Smooth muscle cell (in vitro differentiated cells): Measurements from ENCODE around the gene ERICH6B. TPM values are rescaled to one million over a fixed set of nuclear protein-coding genes. Genes with fewer than 3 reads are reported as not detected.

ENCODE experiments used
- DNase-seq: peaks from one replicate; lab custom pipeline; 2025; ENCODE audit not compliant: unreplicated experiment; lab: John Stamatoyannopoulos, UW
- H2AFZ ChIP-seq: fragments of 200-600 bp; sonication (generic); 2 replicates; pipeline ENCODE4 v1.6.0; 2016; ENCODE audit warnings: antibody characterized with exemption, low read depth, mild to moderate bottlenecking
- H3F3A ChIP-seq: fragments of 200-600 bp; sonication (generic); 2 replicates; pipeline ENCODE4 v1.6.0; 2017; ENCODE audit warnings: antibody characterized with exemption, low read depth
- H3K27ac ChIP-seq: fragments of 200-600 bp; sonication (generic); 2 replicates; pipeline ENCODE4 v1.5.1; 2016; ENCODE audit warnings: low read depth, mild to moderate bottlenecking
- H3K27me3 ChIP-seq: fragments of 200-600 bp; sonication (generic); 2 replicates; pipeline ENCODE4 v1.6.1; 2016; ENCODE audit warnings: low read depth, mild to moderate bottlenecking
- H3K36me3 ChIP-seq: fragments of 200-600 bp; sonication (generic); 2 replicates; pipeline ENCODE4 v1.5.1; 2016; ENCODE audit warnings: low read depth
- H3K4me1 ChIP-seq: fragments of 200-600 bp; sonication (generic); 2 replicates; pipeline ENCODE4 v1.5.1; 2016; ENCODE audit warnings: low read depth
- H3K4me2 ChIP-seq: fragments of 200-600 bp; sonication (generic); 2 replicates; pipeline ENCODE4 v1.6.0; 2016; ENCODE audit warnings: mild to moderate bottlenecking
- H3K4me3 ChIP-seq: fragments of 200-600 bp; sonication (generic); 2 replicates; pipeline ENCODE4 v1.5.1; 2016; ENCODE audit warnings: mild to moderate bottlenecking
- H3K79me2 ChIP-seq: fragments of 200-600 bp; sonication (generic); 2 replicates; pipeline ENCODE4 v1.6.0; 2016; ENCODE audit warnings: low read depth, mild to moderate bottlenecking
- H3K9ac ChIP-seq: fragments of 200-600 bp; sonication (generic); 2 replicates; pipeline ENCODE4 v1.6.0; 2016; ENCODE audit warnings: low read depth
- H3K9me3 ChIP-seq: fragments of 200-600 bp; sonication (generic); replicated peaks from 2 replicates; pipeline ENCODE4 v1.5.1; 2016; ENCODE audit warnings: low read depth
- H4K20me1 ChIP-seq: fragments of 200-600 bp; sonication (generic); 2 replicates; pipeline ENCODE4 v1.6.0; 2016; ENCODE audit warnings: low read depth
- WGBS: methylation state at CpG from one replicate; pipeline ENCODE4 v1.1.7; 2016; ENCODE audit warnings: low lambda C conversion rate; 5-methylcytosine and 5-hydroxymethylcytosine counted together
- polyA plus RNA-seq: library from polyadenylated mRNA; unstranded; fragments of >200 nt; fragmentation: Nextera tagmentation; extraction: Ambion mirVana; gene quantifications from 2 replicates; pipeline ENCODE4 v1.2.1, GENCODE V29; 2016
- total RNA-seq: library from RNA; depleted of rRNA; stranded (reverse); fragments of >200 nt; gene quantifications from 2 replicates; pipeline ENCODE4 v1.2.3, GENCODE V29; 2014
- TF ChIP-seq, protein P1 (sequence below): fragments of 200-600 bp; sonication (generic); IDR thresholded peaks from 2 replicates; pipeline ENCODE4 v1.5.1; 2017; ENCODE audit warnings: borderline replicate concordance, mild to moderate bottlenecking, antibody characterized with exemption; ENCODE audit not compliant: insufficient read depth, poor library complexity, severe bottlenecking

Gene ERICH6B
- total and polyA plus RNA-seq, 2 experiments from 2014 or later = 0.33 TPM; not detected in 1

DNA sequence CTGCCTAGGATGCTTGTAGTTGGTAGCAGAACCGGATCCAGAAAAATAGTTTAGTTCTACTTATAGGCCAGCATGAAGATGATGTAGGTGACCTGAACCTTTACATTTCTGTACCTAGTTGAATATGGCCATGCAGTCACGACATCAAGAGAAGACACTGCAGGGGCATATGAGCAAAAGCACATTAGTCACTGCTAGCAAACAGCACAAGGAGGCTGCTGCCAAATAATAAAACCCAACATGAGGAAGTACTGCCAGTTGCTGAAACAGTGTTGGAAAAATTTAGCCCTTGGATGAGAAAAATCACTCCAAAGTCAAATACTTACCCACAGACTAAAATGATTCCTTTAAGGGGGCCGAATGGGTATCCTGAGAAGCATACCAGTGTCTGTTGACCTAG lies 20.8 kb downstream of the ERICH6B start:
- H3K4me3 ChIP-seq = no peak overlapping the region
- H3K4me1 ChIP-seq = no peaks in the 10 kb centered on the region
- H3K9ac ChIP-seq = no peak overlapping the region
- H3K9me3 ChIP-seq = no peaks in the 10 kb centered on the region
- no peak overlapping the region for H2AFZ ChIP-seq
- H3K27ac ChIP-seq = no peak overlapping the region
- TF ChIP-seq, protein P1, sequence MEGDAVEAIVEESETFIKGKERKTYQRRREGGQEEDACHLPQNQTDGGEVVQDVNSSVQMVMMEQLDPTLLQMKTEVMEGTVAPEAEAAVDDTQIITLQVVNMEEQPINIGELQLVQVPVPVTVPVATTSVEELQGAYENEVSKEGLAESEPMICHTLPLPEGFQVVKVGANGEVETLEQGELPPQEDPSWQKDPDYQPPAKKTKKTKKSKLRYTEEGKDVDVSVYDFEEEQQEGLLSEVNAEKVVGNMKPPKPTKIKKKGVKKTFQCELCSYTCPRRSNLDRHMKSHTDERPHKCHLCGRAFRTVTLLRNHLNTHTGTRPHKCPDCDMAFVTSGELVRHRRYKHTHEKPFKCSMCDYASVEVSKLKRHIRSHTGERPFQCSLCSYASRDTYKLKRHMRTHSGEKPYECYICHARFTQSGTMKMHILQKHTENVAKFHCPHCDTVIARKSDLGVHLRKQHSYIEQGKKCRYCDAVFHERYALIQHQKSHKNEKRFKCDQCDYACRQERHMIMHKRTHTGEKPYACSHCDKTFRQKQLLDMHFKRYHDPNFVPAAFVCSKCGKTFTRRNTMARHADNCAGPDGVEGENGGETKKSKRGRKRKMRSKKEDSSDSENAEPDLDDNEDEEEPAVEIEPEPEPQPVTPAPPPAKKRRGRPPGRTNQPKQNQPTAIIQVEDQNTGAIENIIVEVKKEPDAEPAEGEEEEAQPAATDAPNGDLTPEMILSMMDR = no peak
- H3K79me2 ChIP-seq = no peaks in the 10 kb centered on the region
- no peak for DNase-seq
- no peaks in the 10 kb centered on the region for H3F3A ChIP-seq
- no peaks in the 10 kb centered on the region for H3K36me3 ChIP-seq
- no peak overlapping the region for H3K4me2 ChIP-seq
- no peaks in the 10 kb centered on the region for H4K20me1 ChIP-seq
- WGBS = 51% methylated on average over 3 of the region's 3 CpGs
- H3K27me3 ChIP-seq = peaks cover 21% of the 10 kb centered on the region

DNA sequence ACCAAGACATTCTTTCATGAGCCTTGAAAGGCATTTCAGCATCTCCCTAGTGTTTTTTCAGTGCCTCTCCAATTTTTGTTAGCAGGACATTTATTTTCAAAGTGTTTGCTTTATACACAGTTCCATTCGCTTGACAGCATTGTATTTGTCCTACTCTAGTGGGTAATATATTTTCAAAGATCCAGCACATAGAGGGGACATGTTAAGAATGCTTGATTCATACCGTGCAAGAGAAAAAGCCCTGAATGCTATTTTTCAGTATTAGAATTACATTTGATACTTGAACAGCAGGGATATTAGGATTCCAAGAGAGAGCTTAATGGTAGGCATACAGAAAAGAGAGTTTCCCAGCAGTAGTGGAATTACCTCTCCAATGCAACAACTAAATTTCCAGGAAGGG lies 21.3 kb downstream of the ERICH6B start:
- Histone ChIP-seq H3K27ac (no peak overlapping the region), H3K79me2 (no peaks in the 10 kb centered on the region), H3K4me1 (no peaks in the 10 kb centered on the region), H4K20me1 (no peaks in the 10 kb centered on the region), H2AFZ (no peak overlapping the region), H3K4me3 (no peak overlapping the region), H3F3A (no peaks in the 10 kb centered on the region), H3K36me3 (no peaks in the 10 kb centered on the region), H3K27me3 (peaks cover 21% of the 10 kb centered on the region), H3K4me2 (no peak overlapping the region), H3K9me3 (no peaks in the 10 kb centered on the region), H3K9ac (no peak overlapping the region)
- TF ChIP-seq, protein P1 = no peak
- 76% methylated on average over 2 of the region's 2 CpGs for WGBS
- no peak for DNase-seq

- DNase-seq = no peak
- Histone ChIP-seq H3K27me3 (peaks cover 21% of the 10 kb centered on the region), H4K20me1 (no peaks in the 10 kb centered on the region), H3K36me3 (no peaks in the 10 kb centered on the region), H3K4me3 (no peak overlapping the region), H3K9ac (no peak overlapping the region), H3K4me2 (no peak overlapping the region), H3K4me1 (no peaks in the 10 kb centered on the region), H2AFZ (no peak overlapping the region), H3K9me3 (no peaks in the 10 kb centered on the region), H3F3A (no peaks in the 10 kb centered on the region), H3K27ac (no peak overlapping the region), H3K79me2 (no peaks in the 10 kb centered on the region)
- WGBS = 90% methylated on average over 2 of the region's 2 CpGs
- TF ChIP-seq, protein P1 = no peak
Measured at GRCh38 chr13:45592758-45593157, 22.8 kb downstream of the ERICH6B start.

- H2AFZ ChIP-seq = no peak overlapping the region
- H4K20me1 ChIP-seq = no peaks in the 10 kb centered on the region
- no peaks in the 10 kb centered on the region for H3F3A ChIP-seq
- WGBS = 88% methylated on average over 4 of the region's 4 CpGs
- no peak overlapping the region for H3K4me3 ChIP-seq
- H3K9me3 ChIP-seq = no peaks in the 10 kb centered on the region
- no peak for DNase-seq
- no peak overlapping the region for H3K4me2 ChIP-seq
- H3K9ac ChIP-seq = no peak overlapping the region
- TF ChIP-seq, protein P1 = no peak
- no peaks in the 10 kb centered on the region for H3K36me3 ChIP-seq
- H3K4me1 ChIP-seq = no peaks in the 10 kb centered on the region
- no peak overlapping the region for H3K27ac ChIP-seq
- H3K27me3 ChIP-seq = peaks cover 8% of the 10 kb centered on the region
- H3K79me2 ChIP-seq = no peaks in the 10 kb centered on the region
Measured at GRCh38 chr13:45590066-45590465, 25.5 kb downstream of the ERICH6B start.
